Sigmoid colon (tissue), 7 donors: ENCODE data around the gene FANCC. TPM values are rescaled to one million over a fixed set of nuclear protein-coding genes. Genes with fewer than 3 reads are reported as not detected.

Experiments
- DNase-seq: peaks from one replicate; pipeline ENCODE4 v3.0.0-alpha.2; 2019
- H3K27ac ChIP-seq, 4 donors: fragments of 200-600 bp; sonication (generic); one replicate each; pipeline ENCODE4 v1.5.1; 2016 to 2019; ENCODE audit warnings: mild to moderate bottlenecking in 1 of 4
- H3K27me3 ChIP-seq, 3 donors: fragments of 200-600 bp; sonication (generic); one replicate each; pipeline ENCODE4 v1.5.1; 2019; ENCODE audit warnings: mild to moderate bottlenecking in 1 of 3
- H3K36me3 ChIP-seq, 4 donors: fragments of 200-600 bp; sonication (generic); one replicate each; pipeline ENCODE4 v1.5.1; 2016 to 2019
- H3K4me1 ChIP-seq, 4 donors: fragments of 200-600 bp; sonication (generic); one replicate each; pipeline ENCODE4 v1.5.1; 2017 to 2019
- H3K4me3 ChIP-seq, 4 donors: fragments of 200-600 bp; sonication (generic); one replicate each; pipeline ENCODE4 v1.5.1; 2017 to 2019; ENCODE audit warnings: mild to moderate bottlenecking in 2 of 4, moderate library complexity in 1 of 4
- H3K9me3 ChIP-seq, 4 donors: fragments of 200-600 bp in 3 of 4; sonication (generic) in 3 of 4; one replicate each; pipeline versions ENCODE4 v1.5.1 to v1.6.1; 2013 to 2019
- EP300 ChIP-seq, 4 donors: sonication (generic); formaldehyde crosslinking; IDR thresholded peaks; one replicate each; pipeline ENCODE4 v1.6.1; 2017; ENCODE audit warnings: antibody characterized with exemption in 4 of 4
- POLR2A ChIP-seq, 2 donors: fragments of 450-650 bp; IDR thresholded peaks; one replicate each; pipeline ENCODE4 v1.6.1; 2016; ENCODE audit warnings: antibody characterized with exemption in 2 of 2, mild to moderate bottlenecking in 2 of 2, moderate library complexity in 2 of 2
- POLR2AphosphoS5 ChIP-seq, 4 donors: sonication (generic); formaldehyde crosslinking; IDR thresholded peaks; one replicate each; pipeline ENCODE4 v1.6.1; 2017; ENCODE audit warnings: antibody characterized with exemption in 4 of 4
- WGBS, 2 donors: extraction: QIAGEN DNeasy Blood & Tissue Kit; methylation state at CpG; one replicate each; pipeline ENCODE4 v1.1.7; 2013; 5-methylcytosine and 5-hydroxymethylcytosine counted together
- intact Hi-C: fragments of 100-400 bp; cut with DNase I; formaldehyde crosslinking; loops from one replicate; pipeline ENCODE4 v1.15.1; 2023
- polyA plus RNA-seq, 3 donors: library from polyadenylated mRNA; stranded (reverse); fragments of 200-250 nt; gene quantifications; one replicate each; pipeline ENCODE4 v1.2.3, GENCODE V29; 2013
- total RNA-seq, 4 donors: library from RNA; depleted of rRNA; stranded (reverse); fragments of >200 nt; gene quantifications; one replicate each; pipeline ENCODE4 v1.1.0, GENCODE V29; 2016
- TF ChIP-seq, protein P1 (sequence below), 4 experiments: fragments of 450-650 bp in 3 of 4; fragments of 200-600 bp in 1 of 4; IDR thresholded peaks; one replicate each; pipeline ENCODE4 v1.5.1; 2016 to 2019; ENCODE audit warnings: antibody characterized with exemption in 4 of 4, mild to moderate bottlenecking in 3 of 4, moderate library complexity in 2 of 4
- donor health status: healthy with polysubstance abuse.
- donor health status: Bipolar disorder and iron deficiency.
- donor health status: healthy.

The FANCC gene
- total and polyA plus RNA-seq, 7 donors: 2.4 to 10.6 (median 5.3) TPM

DNA sequence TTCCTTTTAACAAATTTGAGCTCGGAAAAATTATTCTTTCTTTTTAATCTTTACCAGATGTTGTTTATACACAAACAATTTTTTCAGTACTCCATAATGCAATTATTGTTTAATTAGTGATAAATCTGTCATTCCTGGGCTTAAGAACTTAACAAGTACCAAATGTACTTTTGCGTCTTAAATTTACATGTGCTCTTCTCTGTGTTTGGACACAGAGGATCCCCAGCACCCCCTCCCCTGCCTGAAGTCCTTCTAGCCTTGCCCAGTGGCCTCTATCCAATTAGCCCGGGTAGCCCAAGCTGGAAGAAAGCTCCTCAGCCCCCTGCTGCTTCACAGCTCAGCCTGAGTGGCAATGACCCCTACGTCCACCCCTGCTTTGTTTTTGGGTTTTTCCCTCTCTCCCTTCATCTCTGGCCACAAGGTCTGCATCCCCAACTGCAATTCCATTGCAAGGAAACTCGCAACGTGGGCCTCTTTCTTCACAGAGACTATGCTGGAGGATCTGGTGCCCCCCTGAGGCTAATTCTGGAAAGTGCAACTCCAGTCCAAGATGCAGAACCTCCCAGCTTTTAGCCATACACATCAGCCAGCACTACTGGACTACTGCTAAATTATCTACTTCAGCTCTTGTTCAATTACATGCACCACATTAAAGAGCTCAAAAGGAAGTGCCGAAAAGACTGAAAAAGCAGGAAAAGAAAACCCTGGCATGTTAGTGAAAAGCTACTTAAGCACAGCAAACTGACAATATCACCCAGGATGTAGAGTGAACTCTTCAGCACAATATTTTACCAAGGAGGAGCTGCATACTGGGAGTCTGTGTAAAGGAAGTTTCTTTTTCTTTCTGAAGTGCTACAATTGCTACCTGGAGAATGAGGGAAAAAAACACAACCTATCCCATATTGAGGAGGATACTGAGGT, 186.2 kb downstream of the FANCC start:
- no peak overlapping the region for H3K27ac ChIP-seq
- H3K4me3 ChIP-seq: no peak overlapping the region
- H3K36me3 ChIP-seq: no peaks in the 10 kb centered on the region
- H3K27me3 ChIP-seq: no peaks in the 10 kb centered on the region
- WGBS, 2 donors: 42 to 45% methylated on average over 7 of the region's 7 CpGs
- intact Hi-C loops: no loop called here
- H3K9me3 ChIP-seq: no peaks in the 10 kb centered on the region
- peak; percentile 84 for DNase-seq
- TF ChIP-seq EP300 (IDR thresholded peaks at IDR 0.05): no peak
- TF ChIP-seq, protein P1, sequence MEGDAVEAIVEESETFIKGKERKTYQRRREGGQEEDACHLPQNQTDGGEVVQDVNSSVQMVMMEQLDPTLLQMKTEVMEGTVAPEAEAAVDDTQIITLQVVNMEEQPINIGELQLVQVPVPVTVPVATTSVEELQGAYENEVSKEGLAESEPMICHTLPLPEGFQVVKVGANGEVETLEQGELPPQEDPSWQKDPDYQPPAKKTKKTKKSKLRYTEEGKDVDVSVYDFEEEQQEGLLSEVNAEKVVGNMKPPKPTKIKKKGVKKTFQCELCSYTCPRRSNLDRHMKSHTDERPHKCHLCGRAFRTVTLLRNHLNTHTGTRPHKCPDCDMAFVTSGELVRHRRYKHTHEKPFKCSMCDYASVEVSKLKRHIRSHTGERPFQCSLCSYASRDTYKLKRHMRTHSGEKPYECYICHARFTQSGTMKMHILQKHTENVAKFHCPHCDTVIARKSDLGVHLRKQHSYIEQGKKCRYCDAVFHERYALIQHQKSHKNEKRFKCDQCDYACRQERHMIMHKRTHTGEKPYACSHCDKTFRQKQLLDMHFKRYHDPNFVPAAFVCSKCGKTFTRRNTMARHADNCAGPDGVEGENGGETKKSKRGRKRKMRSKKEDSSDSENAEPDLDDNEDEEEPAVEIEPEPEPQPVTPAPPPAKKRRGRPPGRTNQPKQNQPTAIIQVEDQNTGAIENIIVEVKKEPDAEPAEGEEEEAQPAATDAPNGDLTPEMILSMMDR (IDR thresholded peaks at IDR 0.05): peak; percentile 38 to 83 (median 74)
- peaks cover 0 to 16% (median 7%) of the 10 kb centered on the region in 4 donors for H3K4me1 ChIP-seq

DNA sequence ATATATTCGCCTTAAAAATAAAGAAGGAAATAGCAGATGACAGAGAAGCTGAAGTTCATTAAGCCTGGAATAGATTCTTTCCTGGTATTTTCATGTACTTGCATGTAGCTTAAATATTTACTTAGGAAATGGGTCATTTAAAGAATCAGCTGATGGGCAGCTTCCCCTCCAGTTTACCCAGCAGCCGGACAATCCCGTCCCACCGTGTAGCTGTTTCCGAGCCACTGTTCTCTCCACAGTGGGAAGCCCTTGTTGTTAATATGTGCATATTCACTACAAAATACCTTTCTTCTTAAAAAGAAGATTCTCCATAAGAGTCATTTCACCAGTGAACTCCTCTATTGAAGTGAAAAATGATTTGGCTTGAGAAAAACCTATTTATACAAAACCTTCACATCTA, 187.0 kb downstream of the FANCC start:
- no peaks in the 10 kb centered on the region for H3K27me3 ChIP-seq
- H3K4me1 ChIP-seq: peaks cover 0 to 23% (median 10%) of the 10 kb centered on the region in 4 donors
- H3K9me3 ChIP-seq: no peaks in the 10 kb centered on the region
- H3K4me3 ChIP-seq: no peak overlapping the region
- no peak for DNase-seq
- 67 to 70% methylated on average over 5 of the region's 5 CpGs for WGBS, 2 donors
- intact Hi-C loops: no loop called here
- TF ChIP-seq EP300 (IDR thresholded peaks at IDR 0.05): no peak
- no peak for TF ChIP-seq POLR2AphosphoS5 (IDR thresholded peaks at IDR 0.05)
- TF ChIP-seq, protein P1 (IDR thresholded peaks at IDR 0.05): no peak
- no peak for TF ChIP-seq POLR2A (IDR thresholded peaks at IDR 0.05)
- no peaks in the 10 kb centered on the region for H3K36me3 ChIP-seq
- no peak overlapping the region for H3K27ac ChIP-seq

DNA sequence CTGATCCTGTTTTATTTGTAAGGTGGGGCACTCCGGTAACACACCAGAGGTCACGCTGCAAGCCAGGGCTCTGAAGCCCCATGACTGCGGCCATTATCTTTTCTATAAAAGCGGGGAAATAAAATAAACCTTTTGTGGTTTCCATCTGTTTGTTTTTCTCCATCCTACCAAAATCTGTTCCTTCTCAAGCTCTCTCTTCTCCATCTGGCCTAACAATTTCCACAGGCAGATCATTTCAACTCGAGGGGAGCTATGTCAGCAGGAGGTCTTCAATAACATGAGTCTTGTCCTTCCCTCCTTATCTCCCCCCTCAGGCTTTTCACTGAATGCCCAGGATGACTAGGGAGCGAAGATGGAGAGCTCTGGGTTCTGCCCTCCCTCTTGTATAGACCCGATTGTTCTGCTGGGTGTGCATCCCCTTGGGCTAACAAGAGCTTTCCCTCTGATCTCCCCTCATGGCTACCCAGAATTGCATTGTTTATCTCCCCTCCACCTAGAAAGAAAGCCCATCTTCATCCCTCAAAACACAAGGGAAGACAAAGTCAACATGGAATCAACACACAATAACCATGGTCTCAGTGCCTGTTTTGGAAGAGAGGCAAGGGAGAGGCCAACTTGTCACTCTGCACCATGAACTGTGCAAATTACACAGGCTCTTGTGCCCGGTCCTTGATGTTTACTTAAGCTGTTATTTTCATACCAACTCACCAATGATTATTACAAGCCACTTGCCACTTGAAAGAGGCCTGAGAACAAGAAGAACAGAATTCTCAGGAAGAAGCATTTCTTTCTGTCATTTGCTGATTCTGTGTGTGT, 187.8 kb downstream of the FANCC start:
- Histone ChIP-seq H3K9me3 (no peaks in the 10 kb centered on the region), H3K27ac (no peak overlapping the region), H3K36me3 (no peaks in the 10 kb centered on the region), H3K4me3 (no peak overlapping the region), H3K27me3 (no peaks in the 10 kb centered on the region), H3K4me1 (peaks cover 0 to 23% (median 10%) of the 10 kb centered on the region in 4 donors)
- 61 to 81% methylated on average over 8 of the region's 8 CpGs for WGBS, 2 donors
- peak; percentile 32 for DNase-seq
- intact Hi-C loops: loop anchor here (2.0 to 5.0 kb wide), 3 partner anchors 127 to 449 kb away; no protein-coding TSS in a partner anchor
- no peak for TF ChIP-seq POLR2A (IDR thresholded peaks at IDR 0.05)
- TF ChIP-seq, protein P1 (IDR thresholded peaks at IDR 0.05): no peak
- no peak for TF ChIP-seq EP300 (IDR thresholded peaks at IDR 0.05)
- no peak for TF ChIP-seq POLR2AphosphoS5 (IDR thresholded peaks at IDR 0.05)

DNA sequence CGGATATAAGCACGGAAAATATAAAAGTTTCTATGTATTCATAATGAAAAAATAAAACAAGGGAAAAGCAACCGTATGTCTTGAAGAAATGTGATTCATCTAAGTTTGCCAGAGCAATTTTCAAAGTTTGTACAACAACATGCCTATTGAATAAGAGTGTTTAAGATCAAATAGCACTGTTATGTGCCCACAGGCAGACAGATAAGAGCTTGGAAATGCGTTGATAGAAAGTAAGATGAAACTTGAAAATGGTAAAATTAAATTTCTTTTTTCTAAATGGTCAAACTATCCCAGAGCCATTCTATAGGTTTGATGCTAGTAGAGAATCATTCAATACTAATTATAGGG, 189.4 kb downstream of the FANCC start:
- 88 to 91% methylated on average over 4 of the region's 4 CpGs for WGBS, 2 donors
- TF ChIP-seq, protein P1 (IDR thresholded peaks at IDR 0.05): no peak
- TF ChIP-seq EP300 (IDR thresholded peaks at IDR 0.05) (no peak), POLR2A (IDR thresholded peaks at IDR 0.05) (no peak), POLR2AphosphoS5 (IDR thresholded peaks at IDR 0.05) (no peak)
- DNase-seq: no peak
- peaks cover 0 to 28% (median 10%) of the 10 kb centered on the region in 4 donors for H3K4me1 ChIP-seq
- no peaks in the 10 kb centered on the region for H3K27me3 ChIP-seq
- no peak overlapping the region for H3K4me3 ChIP-seq
- no peaks in the 10 kb centered on the region for H3K36me3 ChIP-seq
- H3K9me3 ChIP-seq: no peaks in the 10 kb centered on the region
- intact Hi-C loops: loop anchor here (2.0 to 5.0 kb wide), 3 partner anchors 126 to 447 kb away; no protein-coding TSS in a partner anchor
- H3K27ac ChIP-seq: no peak overlapping the region
